ENCODE data around the gene RGSL1. TPM values are rescaled to one million over a fixed set of nuclear protein-coding genes. Genes with fewer than 3 reads are reported as not detected.

RGSL1 gene
- total RNA-seq, 1 donor from 2014 or later, result not detected

DNA sequence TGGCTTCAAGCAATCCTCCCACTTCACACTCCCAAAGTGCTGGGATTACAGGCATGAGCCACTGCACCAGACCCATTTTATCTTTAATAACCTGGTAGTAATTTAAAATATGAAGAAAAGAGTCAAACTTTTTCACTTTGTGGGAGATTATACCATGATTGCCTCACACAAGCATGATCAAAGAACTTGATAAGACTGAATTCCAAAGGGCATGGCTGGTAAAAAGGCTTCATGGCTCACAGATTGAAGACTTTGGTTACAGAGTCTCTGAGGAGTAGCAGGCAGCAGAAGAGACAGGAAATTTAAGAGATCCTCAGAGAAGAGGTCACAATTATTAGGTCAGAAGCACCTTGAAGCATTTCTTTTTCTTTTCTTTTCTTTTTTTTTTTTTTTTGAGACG is 16.4 kb upstream of the RGSL1 start:
- intact Hi-C loops (cut with DNase I), result no loop called here
- TF ChIP-seq, protein P1, sequence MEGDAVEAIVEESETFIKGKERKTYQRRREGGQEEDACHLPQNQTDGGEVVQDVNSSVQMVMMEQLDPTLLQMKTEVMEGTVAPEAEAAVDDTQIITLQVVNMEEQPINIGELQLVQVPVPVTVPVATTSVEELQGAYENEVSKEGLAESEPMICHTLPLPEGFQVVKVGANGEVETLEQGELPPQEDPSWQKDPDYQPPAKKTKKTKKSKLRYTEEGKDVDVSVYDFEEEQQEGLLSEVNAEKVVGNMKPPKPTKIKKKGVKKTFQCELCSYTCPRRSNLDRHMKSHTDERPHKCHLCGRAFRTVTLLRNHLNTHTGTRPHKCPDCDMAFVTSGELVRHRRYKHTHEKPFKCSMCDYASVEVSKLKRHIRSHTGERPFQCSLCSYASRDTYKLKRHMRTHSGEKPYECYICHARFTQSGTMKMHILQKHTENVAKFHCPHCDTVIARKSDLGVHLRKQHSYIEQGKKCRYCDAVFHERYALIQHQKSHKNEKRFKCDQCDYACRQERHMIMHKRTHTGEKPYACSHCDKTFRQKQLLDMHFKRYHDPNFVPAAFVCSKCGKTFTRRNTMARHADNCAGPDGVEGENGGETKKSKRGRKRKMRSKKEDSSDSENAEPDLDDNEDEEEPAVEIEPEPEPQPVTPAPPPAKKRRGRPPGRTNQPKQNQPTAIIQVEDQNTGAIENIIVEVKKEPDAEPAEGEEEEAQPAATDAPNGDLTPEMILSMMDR (IDR thresholded peaks at IDR 0.05), result no peak
- no peaks in the 10 kb centered on the region for H3K4me1 ChIP-seq
- DNase-seq (no peak), ATAC-seq (no peak)
- no peak overlapping the region for H3K4me3 ChIP-seq
- H3K27ac ChIP-seq, result no peak overlapping the region
- H3K27me3 ChIP-seq (ENCODE audit: low read depth), result no peaks in the 10 kb centered on the region
- H3K36me3 ChIP-seq, result no peaks in the 10 kb centered on the region
- H3K9me3 ChIP-seq, result peaks cover 4% of the 10 kb centered on the region

DNA sequence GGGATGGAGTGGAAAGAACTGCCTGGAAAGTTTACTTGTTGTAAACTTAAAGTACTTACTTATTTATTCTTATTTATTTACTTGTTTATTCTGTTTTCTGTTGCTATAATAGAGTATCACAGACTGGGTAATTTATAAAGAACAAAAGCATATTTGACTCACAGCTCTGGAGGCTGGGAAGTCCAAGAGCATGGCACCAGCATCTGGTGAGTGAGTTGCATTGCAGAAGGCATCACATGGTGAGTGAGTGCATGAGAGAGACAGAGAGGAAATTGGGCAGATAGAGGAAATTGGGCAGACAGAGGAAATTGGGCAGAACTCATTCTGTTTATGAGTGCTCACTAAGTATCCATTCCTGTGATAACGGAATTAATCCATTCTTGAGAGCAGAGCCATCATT is 11.6 kb upstream of the RGSL1 start:
- Histone ChIP-seq H3K4me1 (no peaks in the 10 kb centered on the region), H3K27ac (no peak overlapping the region), H3K36me3 (no peaks in the 10 kb centered on the region), H3K9me3 (peaks cover 5% of the 10 kb centered on the region), H3K27me3 (ENCODE audit: low read depth) (no peaks in the 10 kb centered on the region), H3K4me3 (no peak overlapping the region)
- intact Hi-C loops (cut with DNase I), result no loop called here
- DNase-seq, result no peak
- no peak for ATAC-seq
- TF ChIP-seq, protein P1 (IDR thresholded peaks at IDR 0.05), result no peak

- H3K4me3 ChIP-seq, result no peak overlapping the region
- DNase-seq, result no peak
- H3K27ac ChIP-seq, result no peak overlapping the region
- ATAC-seq, result no peak
- TF ChIP-seq, protein P1 (IDR thresholded peaks at IDR 0.05), result no peak
- no peaks in the 10 kb centered on the region for H3K4me1 ChIP-seq
- H3K9me3 ChIP-seq, result peaks cover 5% of the 10 kb centered on the region
- no peaks in the 10 kb centered on the region for H3K36me3 ChIP-seq
- H3K27me3 ChIP-seq (ENCODE audit: low read depth), result no peaks in the 10 kb centered on the region
- intact Hi-C loops (cut with DNase I), result no loop called here
Observed at GRCh38 chr1:182441719-182442118, 8.2 kb upstream of the RGSL1 start.

DNA sequence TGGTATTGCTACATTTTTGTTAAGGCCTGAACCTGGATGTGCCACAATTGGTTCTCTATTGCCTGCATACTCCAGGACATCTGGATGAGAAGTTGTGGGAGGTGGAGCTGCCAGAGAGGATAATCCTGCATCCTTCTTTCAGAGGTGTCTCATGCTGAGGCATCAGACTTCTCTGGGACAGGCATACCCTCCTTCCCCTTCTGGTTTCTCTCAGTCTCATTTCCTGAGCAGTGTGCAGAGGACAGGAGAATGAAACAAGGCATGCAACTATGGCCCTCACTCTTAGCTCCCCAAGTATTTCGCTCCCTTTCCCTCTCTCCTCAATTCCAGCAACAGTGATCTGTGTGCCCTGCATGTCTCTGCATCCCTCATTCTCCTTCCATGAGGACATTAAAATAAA is 7.6 kb upstream of the RGSL1 start:
- no peaks in the 10 kb centered on the region for H3K4me1 ChIP-seq
- no peak for DNase-seq
- TF ChIP-seq, protein P1 (IDR thresholded peaks at IDR 0.05), result no peak
- peaks cover 5% of the 10 kb centered on the region for H3K9me3 ChIP-seq
- ATAC-seq, result no peak
- no peaks in the 10 kb centered on the region for H3K27me3 ChIP-seq (ENCODE audit: low read depth)
- no peak overlapping the region for H3K27ac ChIP-seq
- intact Hi-C loops (cut with DNase I), result no loop called here
- no peaks in the 10 kb centered on the region for H3K36me3 ChIP-seq
- H3K4me3 ChIP-seq, result no peak overlapping the region

GRCh38 chr1:182444497-182444896 is 5.4 kb upstream of the RGSL1 start:
- no peak for DNase-seq
- no peak for ATAC-seq
- H3K9me3 ChIP-seq, result no peaks in the 10 kb centered on the region
- TF ChIP-seq, protein P1 (IDR thresholded peaks at IDR 0.05), result no peak
- H3K4me1 ChIP-seq, result no peaks in the 10 kb centered on the region
- intact Hi-C loops (cut with DNase I), result no loop called here
- H3K36me3 ChIP-seq, result no peaks in the 10 kb centered on the region
- H3K27me3 ChIP-seq (ENCODE audit: low read depth), result no peaks in the 10 kb centered on the region
- no peak overlapping the region for H3K27ac ChIP-seq
- no peak overlapping the region for H3K4me3 ChIP-seq

All from lower lobe of right lung (tissue), 2 donors.